Measurements from ENCODE around the gene ADARB2.
"Not testable (repeated sequence)": the region's sequence is repeated elsewhere in the genome, so short reads cannot be mapped to it uniquely, and the experiment has no call there.

The ADARB2 gene

DNA sequence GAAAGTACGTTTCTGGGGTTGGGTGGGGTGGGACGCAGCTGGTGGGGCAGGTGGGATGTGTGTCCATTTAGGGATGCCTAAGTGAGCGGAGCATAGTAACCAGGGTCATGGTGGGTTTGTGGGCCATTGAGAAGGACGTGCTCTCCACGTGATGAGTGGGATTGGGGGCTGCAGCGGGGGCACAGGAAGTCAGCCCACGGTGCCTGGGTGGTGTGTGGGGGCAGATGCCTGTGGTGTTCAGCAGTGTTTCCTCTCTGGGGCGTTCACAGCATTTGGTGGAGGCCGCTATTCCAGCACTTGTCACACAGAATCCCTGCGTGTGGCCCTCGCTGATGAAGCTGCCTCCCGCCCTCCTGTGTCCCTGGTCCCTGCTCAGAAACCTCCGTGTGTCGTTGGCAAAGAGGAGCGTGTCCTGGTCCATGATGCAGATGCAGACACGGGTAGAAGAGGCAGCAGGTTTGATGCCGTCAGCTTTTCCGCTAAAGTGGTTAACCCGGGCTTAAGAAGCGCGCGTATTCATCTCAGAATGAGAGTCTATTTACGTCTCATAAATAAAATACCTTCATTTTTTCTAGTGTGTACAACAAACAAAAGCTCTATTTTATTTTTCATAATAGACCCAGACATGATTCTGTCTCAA, 274.2 kb downstream of the ADARB2 start:
- no peak for TF ChIP-seq POU2F2 (IDR thresholded peaks at IDR 0.05; ENCODE audit: low read depth, low read length)
- TF ChIP-seq POLR2A (IDR thresholded peaks at IDR 0.05; ENCODE audit: low read depth, low read length), result no peak
- TF ChIP-seq PAX5 (IDR thresholded peaks at IDR 0.05; ENCODE audit: insufficient read depth, low read length, severe bottlenecking), result no peak
- no peak for TF ChIP-seq TAF1 (IDR thresholded peaks at IDR 0.05; ENCODE audit: low read depth, low read length)
- TF ChIP-seq POLR2AphosphoS5 (IDR thresholded peaks at IDR 0.05; ENCODE audit: low read depth, low read length), result no peak
- TF ChIP-seq SPI1 (IDR thresholded peaks at IDR 0.05; ENCODE audit: low read depth, low read length), result no peak

DNA sequence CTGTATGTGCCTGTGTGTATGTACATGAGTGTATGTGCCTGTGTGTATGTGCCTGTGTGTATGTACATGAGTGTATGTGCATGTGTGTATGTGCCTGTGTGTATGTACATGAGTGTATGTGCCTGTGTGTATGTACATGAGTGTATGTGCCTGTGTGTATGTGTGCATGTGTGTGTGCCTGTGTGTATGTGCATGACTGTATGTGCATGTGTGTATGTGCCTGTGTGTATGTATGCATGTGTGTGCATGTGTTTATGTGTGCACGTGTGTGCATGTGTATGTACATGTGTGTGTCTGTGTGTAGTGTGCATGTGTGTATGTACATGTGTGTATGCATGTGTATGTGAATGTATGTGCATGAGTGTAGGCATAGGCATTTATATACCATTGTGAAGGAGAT, 274.8 kb downstream of the ADARB2 start:
- TF ChIP-seq POLR2A (IDR thresholded peaks at IDR 0.05; ENCODE audit: low read depth, low read length) (no peak), PAX5 (IDR thresholded peaks at IDR 0.05; ENCODE audit: insufficient read depth, low read length, severe bottlenecking) (no peak), POU2F2 (IDR thresholded peaks at IDR 0.05; ENCODE audit: low read depth, low read length) (no peak), SPI1 (IDR thresholded peaks at IDR 0.05; ENCODE audit: low read depth, low read length) (no peak), POLR2AphosphoS5 (IDR thresholded peaks at IDR 0.05; ENCODE audit: low read depth, low read length) (no peak), TAF1 (IDR thresholded peaks at IDR 0.05; ENCODE audit: low read depth, low read length) (no peak)
- FAIRE-seq, result peak; percentile 87
- DNase-seq (ENCODE audit: insufficient read length, low spot score), result no peak

More for the DNA sequence above, 274.2 kb downstream of the ADARB2 start:
- FAIRE-seq, result no peak
- DNase-seq (ENCODE audit: insufficient read length, low spot score), result no peak

DNA sequence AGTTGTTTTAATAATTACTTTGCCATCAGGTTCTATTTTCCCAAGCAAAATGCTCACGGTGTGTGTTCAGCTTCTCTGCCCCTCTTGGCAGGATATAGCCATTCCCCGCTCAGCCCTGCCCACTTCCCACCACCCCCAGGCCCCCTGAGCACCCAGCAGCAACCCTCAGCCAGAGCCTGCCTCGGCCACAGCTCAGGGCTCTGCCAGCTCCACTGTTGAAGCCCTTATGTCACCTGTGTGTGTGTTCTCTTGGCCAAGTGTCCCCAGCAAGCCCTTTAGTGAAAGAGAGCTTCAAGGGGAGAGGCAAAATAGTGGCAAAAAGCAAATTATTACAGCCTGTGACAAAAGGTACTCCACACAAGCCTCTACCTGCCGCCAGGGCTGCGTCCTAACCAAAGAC, 275.3 kb downstream of the ADARB2 start:
- DNase-seq (ENCODE audit: insufficient read length, low spot score) (no peak), FAIRE-seq (no peak)
- TF ChIP-seq POLR2AphosphoS5 (IDR thresholded peaks at IDR 0.05; ENCODE audit: low read depth, low read length) (no peak), PAX5 (IDR thresholded peaks at IDR 0.05; ENCODE audit: insufficient read depth, low read length, severe bottlenecking) (no peak), TAF1 (IDR thresholded peaks at IDR 0.05; ENCODE audit: low read depth, low read length) (no peak), POU2F2 (IDR thresholded peaks at IDR 0.05; ENCODE audit: low read depth, low read length) (no peak), SPI1 (IDR thresholded peaks at IDR 0.05; ENCODE audit: low read depth, low read length) (no peak), POLR2A (IDR thresholded peaks at IDR 0.05; ENCODE audit: low read depth, low read length) (no peak)

DNA sequence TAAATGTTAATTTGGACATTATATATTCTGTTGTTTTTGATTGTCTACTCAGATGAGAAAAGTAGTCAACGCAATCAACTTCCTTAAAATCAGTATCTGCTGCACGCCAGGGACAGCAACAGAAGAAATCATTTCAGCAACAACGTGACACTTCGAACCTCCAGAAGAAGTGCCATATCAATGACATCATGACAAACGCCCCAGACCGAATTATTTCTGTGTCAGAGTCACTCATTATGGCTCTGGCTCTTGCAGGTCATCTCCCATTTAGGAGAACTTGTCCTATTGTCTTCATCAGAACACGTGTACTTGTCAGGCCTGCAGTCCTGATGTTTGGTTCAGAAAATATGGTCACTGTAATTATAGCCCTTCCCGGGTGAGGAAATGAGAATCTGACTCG, 276.3 kb downstream of the ADARB2 start:
- FAIRE-seq, result no peak
- TF ChIP-seq TAF1 (IDR thresholded peaks at IDR 0.05; ENCODE audit: low read depth, low read length) (no peak), POLR2AphosphoS5 (IDR thresholded peaks at IDR 0.05; ENCODE audit: low read depth, low read length) (no peak), SPI1 (IDR thresholded peaks at IDR 0.05; ENCODE audit: low read depth, low read length) (no peak), POLR2A (IDR thresholded peaks at IDR 0.05; ENCODE audit: low read depth, low read length) (no peak), PAX5 (IDR thresholded peaks at IDR 0.05; ENCODE audit: insufficient read depth, low read length, severe bottlenecking) (no peak), POU2F2 (IDR thresholded peaks at IDR 0.05; ENCODE audit: low read depth, low read length) (no peak)

DNA sequence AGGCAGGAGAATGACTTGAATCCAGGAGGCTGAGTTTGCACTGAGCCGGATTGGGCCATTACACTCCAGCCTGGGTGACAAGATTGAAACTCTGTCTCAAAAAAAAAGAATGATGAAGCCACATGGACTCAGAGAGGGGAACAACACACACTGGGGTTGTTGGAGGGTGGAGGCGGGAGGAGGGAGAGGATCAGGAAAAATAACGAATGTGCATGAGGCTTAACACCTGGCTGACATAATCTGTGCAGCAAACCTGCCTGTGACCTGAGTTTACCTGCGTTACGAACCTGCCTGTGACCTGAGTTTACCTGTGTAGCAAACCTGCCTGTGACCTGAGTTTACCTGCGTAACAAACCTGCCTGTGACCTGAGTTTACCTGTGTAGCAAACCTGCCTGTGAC, 277.7 kb downstream of the ADARB2 start:
- DNase-seq (ENCODE audit: insufficient read length, low spot score); FAIRE-seq: not testable (repeated sequence)

More for the DNA sequence above, 276.3 kb downstream of the ADARB2 start:
- no peak for DNase-seq (ENCODE audit: insufficient read length, low spot score)

DNA sequence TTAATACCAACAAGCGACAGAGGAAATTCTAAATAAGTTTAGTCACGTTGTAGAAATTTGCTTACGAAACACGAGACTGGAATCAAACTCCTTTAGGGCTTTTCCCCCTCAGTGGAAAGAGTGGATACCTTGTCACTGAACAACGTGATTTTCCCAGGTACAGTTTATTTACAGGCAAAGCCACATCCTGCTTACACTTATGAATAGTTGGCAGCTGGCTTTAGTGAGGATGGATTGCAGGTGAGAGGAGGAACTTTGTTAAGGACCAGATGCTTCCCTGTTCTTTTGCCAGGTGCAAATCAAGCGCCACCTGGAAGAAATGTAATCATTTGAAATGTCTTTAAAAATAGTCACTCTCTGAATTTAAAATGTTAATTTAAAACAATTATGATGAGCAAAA, 282.4 kb downstream of the ADARB2 start:
- FAIRE-seq (no peak), DNase-seq (ENCODE audit: insufficient read length, low spot score) (no peak)
- TF ChIP-seq POLR2AphosphoS5 (IDR thresholded peaks at IDR 0.05; ENCODE audit: low read depth, low read length) (no peak), PAX5 (IDR thresholded peaks at IDR 0.05; ENCODE audit: insufficient read depth, low read length, severe bottlenecking) (no peak), TAF1 (IDR thresholded peaks at IDR 0.05; ENCODE audit: low read depth, low read length) (no peak), SPI1 (IDR thresholded peaks at IDR 0.05; ENCODE audit: low read depth, low read length) (no peak), POLR2A (IDR thresholded peaks at IDR 0.05; ENCODE audit: low read depth, low read length) (no peak), POU2F2 (IDR thresholded peaks at IDR 0.05; ENCODE audit: low read depth, low read length) (no peak)

DNA sequence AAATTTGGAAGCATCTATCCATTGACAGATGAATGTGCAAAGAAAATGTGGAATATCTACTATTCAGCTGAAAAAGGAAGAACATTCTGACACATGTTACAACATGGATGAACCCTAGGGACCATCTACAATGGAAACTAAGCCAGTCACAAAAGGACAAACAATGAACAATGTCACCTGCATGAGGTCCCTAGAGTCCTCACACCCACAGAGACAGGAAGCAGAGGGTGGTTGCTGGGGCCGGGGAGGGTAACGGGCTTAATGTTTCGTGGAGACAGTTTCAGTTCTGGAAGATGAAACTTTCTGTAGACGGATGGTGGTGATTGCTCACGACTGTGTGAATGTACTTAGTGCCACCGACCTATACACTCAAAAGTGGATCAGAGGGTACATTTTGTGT, 282.9 kb downstream of the ADARB2 start:
- DNase-seq (ENCODE audit: insufficient read length, low spot score) (peak; percentile 63), FAIRE-seq (peak; percentile 98)
- TF ChIP-seq TAF1 (IDR thresholded peaks at IDR 0.05; ENCODE audit: low read depth, low read length), result no peak
- TF ChIP-seq POLR2A (IDR thresholded peaks at IDR 0.05; ENCODE audit: low read depth, low read length), result no peak
- TF ChIP-seq POLR2AphosphoS5 (IDR thresholded peaks at IDR 0.05; ENCODE audit: low read depth, low read length), result no peak
- TF ChIP-seq PAX5 (IDR thresholded peaks at IDR 0.05; ENCODE audit: insufficient read depth, low read length, severe bottlenecking), result no peak
- TF ChIP-seq SPI1 (IDR thresholded peaks at IDR 0.05; ENCODE audit: low read depth, low read length), result no peak
- no peak for TF ChIP-seq POU2F2 (IDR thresholded peaks at IDR 0.05; ENCODE audit: low read depth, low read length)

DNA sequence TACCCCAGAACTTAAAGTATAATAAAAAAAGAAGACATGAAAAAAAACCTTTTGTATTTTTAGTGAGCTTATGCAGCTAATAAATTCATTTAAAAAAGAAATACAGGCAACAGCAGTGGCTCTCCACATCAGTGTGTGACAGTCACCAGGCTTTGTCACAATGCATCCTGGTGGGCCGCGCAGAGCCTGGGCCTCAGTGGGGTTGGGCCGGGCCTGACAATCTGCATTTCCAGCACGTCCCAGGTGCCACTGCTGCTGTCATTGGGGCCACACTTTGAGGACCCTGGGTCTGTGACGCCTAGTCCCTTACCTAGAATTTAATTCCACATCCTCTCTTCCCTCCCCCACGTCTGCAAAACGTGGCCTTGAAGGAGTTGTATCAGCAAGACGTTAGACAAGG, 284.5 kb downstream of the ADARB2 start:
- no peak for TF ChIP-seq SPI1 (IDR thresholded peaks at IDR 0.05; ENCODE audit: low read depth, low read length)
- no peak for TF ChIP-seq TAF1 (IDR thresholded peaks at IDR 0.05; ENCODE audit: low read depth, low read length)
- TF ChIP-seq POLR2A (IDR thresholded peaks at IDR 0.05; ENCODE audit: low read depth, low read length), result no peak
- no peak for TF ChIP-seq POU2F2 (IDR thresholded peaks at IDR 0.05; ENCODE audit: low read depth, low read length)
- TF ChIP-seq POLR2AphosphoS5 (IDR thresholded peaks at IDR 0.05; ENCODE audit: low read depth, low read length), result no peak
- no peak for TF ChIP-seq PAX5 (IDR thresholded peaks at IDR 0.05; ENCODE audit: insufficient read depth, low read length, severe bottlenecking)
- no peak for FAIRE-seq
- no peak for DNase-seq (ENCODE audit: insufficient read length, low spot score)

DNA sequence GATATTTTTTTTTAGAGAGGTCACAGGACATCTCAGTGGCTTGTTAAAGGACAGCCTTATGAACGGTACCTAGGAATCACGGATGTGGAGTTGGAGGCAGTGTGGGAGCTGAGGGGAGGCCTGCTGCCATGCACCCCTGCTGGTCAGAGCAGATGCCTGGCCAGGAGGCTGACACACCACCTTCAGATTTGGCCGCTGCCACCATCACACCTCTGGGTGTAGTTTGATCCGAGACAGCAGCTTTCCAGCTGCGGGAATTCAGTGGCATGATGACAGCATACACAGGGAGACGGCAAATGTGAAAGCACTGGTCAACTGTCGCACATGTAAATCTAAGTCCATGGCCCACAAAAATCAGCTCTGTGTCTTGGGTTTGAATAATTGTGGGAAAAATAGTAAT, 285.4 kb downstream of the ADARB2 start:
- DNase-seq (ENCODE audit: insufficient read length, low spot score) (no peak), FAIRE-seq (no peak)
- TF ChIP-seq PAX5 (IDR thresholded peaks at IDR 0.05; ENCODE audit: insufficient read depth, low read length, severe bottlenecking) (no peak), POLR2AphosphoS5 (IDR thresholded peaks at IDR 0.05; ENCODE audit: low read depth, low read length) (no peak), POLR2A (IDR thresholded peaks at IDR 0.05; ENCODE audit: low read depth, low read length) (no peak), TAF1 (IDR thresholded peaks at IDR 0.05; ENCODE audit: low read depth, low read length) (no peak), SPI1 (IDR thresholded peaks at IDR 0.05; ENCODE audit: low read depth, low read length) (no peak), POU2F2 (IDR thresholded peaks at IDR 0.05; ENCODE audit: low read depth, low read length) (no peak)

DNA sequence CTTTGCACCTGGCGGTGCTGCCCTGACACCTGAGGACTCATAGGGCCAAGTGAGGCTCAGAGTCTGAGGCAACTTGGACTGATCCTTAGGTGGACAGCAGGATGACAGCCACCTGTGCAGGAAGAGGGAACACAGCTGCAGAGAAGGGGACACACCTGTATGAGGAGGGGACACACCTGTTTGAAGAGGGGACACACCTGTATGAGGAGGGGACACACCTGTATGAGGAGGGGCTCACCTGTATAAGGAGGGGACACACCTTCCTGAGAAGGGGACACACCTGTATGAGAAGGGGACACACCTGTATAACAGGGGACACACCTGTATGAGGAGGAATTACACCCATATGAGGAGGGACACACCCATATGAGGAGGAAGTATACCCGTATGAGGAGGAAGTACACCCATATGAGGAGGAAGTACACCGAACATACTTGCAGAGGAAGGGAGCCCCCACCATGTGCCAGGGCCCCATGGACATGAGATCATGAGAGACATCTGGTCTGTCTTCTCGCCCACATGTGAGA, 285.9 kb downstream of the ADARB2 start:
- no peak for DNase-seq (ENCODE audit: insufficient read length, low spot score)
- TF ChIP-seq TAF1 (IDR thresholded peaks at IDR 0.05; ENCODE audit: low read depth, low read length), result no peak
- no peak for TF ChIP-seq POLR2AphosphoS5 (IDR thresholded peaks at IDR 0.05; ENCODE audit: low read depth, low read length)
- TF ChIP-seq PAX5 (IDR thresholded peaks at IDR 0.05; ENCODE audit: insufficient read depth, low read length, severe bottlenecking), result no peak
- peak; percentile 43 for FAIRE-seq
